Measurements from ENCODE around the gene C10orf90. TPM values are rescaled to one million over a fixed set of nuclear protein-coding genes. Genes with fewer than 3 reads are reported as not detected.

The C10orf90 gene
- total RNA-seq, 1 donor from 2014 or later: not detected

- Mint-ChIP-seq H3K9me3 (ENCODE audit: unreplicated experiment) (no peaks in the 10 kb centered on the region), H3K27ac (ENCODE audit: unreplicated experiment) (no peak overlapping the region), H3K36me3 (ENCODE audit: unreplicated experiment) (peaks cover 4% of the 10 kb centered on the region), H3K4me1 (ENCODE audit: low read depth, unreplicated experiment) (peaks cover 7% of the 10 kb centered on the region), H3K27me3 (ENCODE audit: unreplicated experiment) (peaks cover 3% of the 10 kb centered on the region), H3K4me3 (ENCODE audit: unreplicated experiment) (no peak overlapping the region)
- no peak for DNase-seq
- TF ChIP-seq, protein P1, sequence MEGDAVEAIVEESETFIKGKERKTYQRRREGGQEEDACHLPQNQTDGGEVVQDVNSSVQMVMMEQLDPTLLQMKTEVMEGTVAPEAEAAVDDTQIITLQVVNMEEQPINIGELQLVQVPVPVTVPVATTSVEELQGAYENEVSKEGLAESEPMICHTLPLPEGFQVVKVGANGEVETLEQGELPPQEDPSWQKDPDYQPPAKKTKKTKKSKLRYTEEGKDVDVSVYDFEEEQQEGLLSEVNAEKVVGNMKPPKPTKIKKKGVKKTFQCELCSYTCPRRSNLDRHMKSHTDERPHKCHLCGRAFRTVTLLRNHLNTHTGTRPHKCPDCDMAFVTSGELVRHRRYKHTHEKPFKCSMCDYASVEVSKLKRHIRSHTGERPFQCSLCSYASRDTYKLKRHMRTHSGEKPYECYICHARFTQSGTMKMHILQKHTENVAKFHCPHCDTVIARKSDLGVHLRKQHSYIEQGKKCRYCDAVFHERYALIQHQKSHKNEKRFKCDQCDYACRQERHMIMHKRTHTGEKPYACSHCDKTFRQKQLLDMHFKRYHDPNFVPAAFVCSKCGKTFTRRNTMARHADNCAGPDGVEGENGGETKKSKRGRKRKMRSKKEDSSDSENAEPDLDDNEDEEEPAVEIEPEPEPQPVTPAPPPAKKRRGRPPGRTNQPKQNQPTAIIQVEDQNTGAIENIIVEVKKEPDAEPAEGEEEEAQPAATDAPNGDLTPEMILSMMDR (IDR thresholded peaks at IDR 0.05; ENCODE audit: partially characterized antibody, unreplicated experiment): no peak
Observed at GRCh38 chr10:126691456-126691855, 21.0 kb upstream of the C10orf90 start.

GRCh38 chr10:126690534-126690933, 20.0 kb upstream of the C10orf90 start:
- Mint-ChIP-seq H3K9me3 (ENCODE audit: unreplicated experiment) (no peaks in the 10 kb centered on the region), H3K4me1 (ENCODE audit: low read depth, unreplicated experiment) (peaks cover 7% of the 10 kb centered on the region), H3K36me3 (ENCODE audit: unreplicated experiment) (peaks cover 4% of the 10 kb centered on the region), H3K27ac (ENCODE audit: unreplicated experiment) (no peak overlapping the region), H3K4me3 (ENCODE audit: unreplicated experiment) (no peak overlapping the region), H3K27me3 (ENCODE audit: unreplicated experiment) (peaks cover 5% of the 10 kb centered on the region)
- no peak for DNase-seq
- TF ChIP-seq, protein P1 (IDR thresholded peaks at IDR 0.05; ENCODE audit: partially characterized antibody, unreplicated experiment): no peak

- no peaks in the 10 kb centered on the region for H3K9me3 Mint-ChIP-seq (ENCODE audit: unreplicated experiment)
- H3K4me3 Mint-ChIP-seq (ENCODE audit: unreplicated experiment): no peak overlapping the region
- TF ChIP-seq, protein P1 (IDR thresholded peaks at IDR 0.05; ENCODE audit: partially characterized antibody, unreplicated experiment): no peak
- H3K36me3 Mint-ChIP-seq (ENCODE audit: unreplicated experiment): no peaks in the 10 kb centered on the region
- H3K27me3 Mint-ChIP-seq (ENCODE audit: unreplicated experiment): peaks cover 7% of the 10 kb centered on the region
- DNase-seq: no peak
- peaks cover 7% of the 10 kb centered on the region for H3K4me1 Mint-ChIP-seq (ENCODE audit: low read depth, unreplicated experiment)
- no peak overlapping the region for H3K27ac Mint-ChIP-seq (ENCODE audit: unreplicated experiment)
Observed at GRCh38 chr10:126689461-126689994, 19.0 kb upstream of the C10orf90 start.

GRCh38 chr10:126687121-126687606, 16.7 kb upstream of the C10orf90 start:
- DNase-seq: peak; percentile 15
- H3K27ac Mint-ChIP-seq (ENCODE audit: unreplicated experiment): peak overlapping the region; percentile 82
- H3K4me3 Mint-ChIP-seq (ENCODE audit: unreplicated experiment): no peak overlapping the region

DNA sequence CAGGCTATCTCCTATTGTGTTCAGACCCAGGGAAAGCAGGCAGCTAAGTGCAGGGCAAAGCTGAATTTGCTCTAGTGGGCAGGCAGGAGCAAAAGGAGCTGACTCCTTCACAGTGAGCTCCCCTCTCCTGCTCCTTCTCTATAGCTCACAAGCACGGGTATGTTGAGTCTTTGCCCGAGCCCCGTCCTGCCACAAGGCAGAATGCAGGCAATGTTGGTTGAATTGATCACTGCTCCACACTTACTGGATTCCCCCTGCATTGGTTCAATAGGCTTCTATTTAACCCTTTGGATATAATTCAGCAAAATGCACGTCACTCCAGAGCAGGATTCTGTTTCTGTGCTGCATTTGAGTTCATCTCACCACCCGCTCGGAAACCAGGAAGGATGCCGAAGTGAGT, 16.2 kb upstream of the C10orf90 start:
- peak overlapping the region; percentile 82 for H3K27ac Mint-ChIP-seq (ENCODE audit: unreplicated experiment)
- no peak overlapping the region for H3K4me3 Mint-ChIP-seq (ENCODE audit: unreplicated experiment)
- peaks cover 7% of the 10 kb centered on the region for H3K4me1 Mint-ChIP-seq (ENCODE audit: low read depth, unreplicated experiment)
- TF ChIP-seq, protein P1 (IDR thresholded peaks at IDR 0.05; ENCODE audit: partially characterized antibody, unreplicated experiment): no peak
- peaks cover 7% of the 10 kb centered on the region for H3K27me3 Mint-ChIP-seq (ENCODE audit: unreplicated experiment)
- no peak for DNase-seq
- no peaks in the 10 kb centered on the region for H3K36me3 Mint-ChIP-seq (ENCODE audit: unreplicated experiment)
- no peaks in the 10 kb centered on the region for H3K9me3 Mint-ChIP-seq (ENCODE audit: unreplicated experiment)

More at GRCh38 chr10:126687121-126687606, 16.7 kb upstream of the C10orf90 start:
- H3K4me1 Mint-ChIP-seq (ENCODE audit: low read depth, unreplicated experiment): peaks cover 7% of the 10 kb centered on the region
- TF ChIP-seq, protein P1 (IDR thresholded peaks at IDR 0.05; ENCODE audit: partially characterized antibody, unreplicated experiment): no peak
- peaks cover 7% of the 10 kb centered on the region for H3K27me3 Mint-ChIP-seq (ENCODE audit: unreplicated experiment)
- no peaks in the 10 kb centered on the region for H3K9me3 Mint-ChIP-seq (ENCODE audit: unreplicated experiment)
- H3K36me3 Mint-ChIP-seq (ENCODE audit: unreplicated experiment): no peaks in the 10 kb centered on the region

All from glutamatergic neuron (in vitro differentiated cells).